Activated CD8-positive, alpha-beta memory T cell treated with anti-CD3 and anti-CD28 coated beads for 36 hours (primary cell): ENCODE results near the gene PRKCA. TPM values are rescaled to one million over a fixed set of nuclear protein-coding genes. Genes with fewer than 3 reads are reported as not detected.

ENCODE experiments used
- CTCF ChIA-PET: fragments of 350-600 bp; sonication (Branson Sonifier 250); formaldehyde crosslinking; loops from one replicate; lab custom pipeline; 2021; ENCODE audit warnings: antibody characterized with exemption; lab: Charles Lee
- POLR2A ChIA-PET: fragments of 350-600 bp; sonication (Branson Sonifier 250); formaldehyde crosslinking; loops from one replicate; lab custom pipeline; 2021; ENCODE audit warnings: antibody characterized with exemption; lab: Charles Lee
- total RNA-seq, 2 experiments: library from RNA; stranded (reverse); gene quantifications; one replicate each; pipeline ENCODE4 v1.2.3, GENCODE V29; 2021

PRKCA gene
- total RNA-seq, 2 experiments from 2014 or later: 70.3 to 73.4 TPM

DNA sequence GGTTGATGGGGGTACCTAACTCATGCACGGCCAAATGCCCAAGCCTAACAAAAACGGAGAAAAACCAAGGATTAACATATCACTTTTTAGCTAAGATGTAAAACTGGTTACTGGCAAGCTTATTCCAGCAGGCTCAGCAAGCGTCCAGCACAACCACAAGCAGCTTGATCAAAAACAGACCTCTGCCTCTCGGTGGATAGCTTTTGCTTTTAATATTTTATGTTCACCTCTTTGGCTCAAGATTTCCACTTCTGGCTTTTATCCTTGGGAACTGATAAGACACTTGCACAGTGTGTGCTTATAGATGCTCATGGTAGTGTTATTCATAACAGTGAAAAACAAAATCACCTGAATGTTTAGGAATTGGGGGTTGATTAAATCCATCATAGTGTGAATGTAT is 325.6 kb downstream of the PRKCA start:
- ChIA-PET CTCF (no interaction called here), POLR2A (no interaction called here)

DNA sequence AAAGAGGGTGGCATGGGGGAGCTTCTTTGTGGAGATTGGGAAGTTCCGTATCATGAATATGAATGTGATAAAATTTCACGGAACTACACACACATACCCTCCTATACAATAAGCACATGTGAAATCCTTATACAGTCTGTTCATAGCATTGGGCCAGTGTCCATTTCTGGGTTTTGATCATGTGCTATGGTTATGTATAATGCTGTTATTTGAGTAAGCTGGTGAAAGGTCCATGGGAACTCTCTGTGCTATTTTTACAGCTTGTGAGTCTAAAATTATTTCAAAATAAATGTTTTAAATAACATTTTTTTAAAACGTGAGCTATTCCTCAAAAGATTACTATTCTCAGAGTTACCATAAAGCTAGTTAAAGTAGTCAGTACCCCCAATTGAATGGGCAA is 327.3 kb downstream of the PRKCA start:
- ChIA-PET POLR2A (no interaction called here), CTCF (interaction anchor here (1.2 kb wide), 1 partner anchor 21 kb away, joined by 3 read pairs; no protein-coding TSS in a partner anchor)

DNA sequence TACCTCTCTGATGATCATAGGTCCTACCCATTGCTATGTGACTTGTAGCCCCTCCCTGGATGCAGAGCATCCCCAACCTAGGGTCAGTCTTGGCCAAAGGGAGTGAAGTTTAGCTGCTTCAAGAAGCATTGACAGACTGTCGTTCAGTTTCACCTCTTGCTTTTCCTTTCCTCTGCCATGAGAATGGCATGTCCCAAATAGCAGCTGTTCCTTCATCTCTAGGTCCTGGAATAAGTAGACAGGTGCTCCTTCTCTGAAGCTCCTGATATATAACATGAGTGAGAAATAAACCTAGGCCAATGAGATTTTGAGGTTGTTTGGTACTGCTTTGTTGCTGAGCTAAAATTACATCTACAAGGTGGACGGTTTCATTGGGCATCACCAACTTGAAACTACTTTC is 328.0 kb downstream of the PRKCA start:
- ChIA-PET CTCF (interaction anchor here (1.2 kb wide), 1 partner anchor 21 kb away, joined by 3 read pairs; no protein-coding TSS in a partner anchor), POLR2A (interaction anchor here (0.6 kb wide), 1 partner anchor 12 kb away, joined by 3 read pairs; no protein-coding TSS in a partner anchor)

DNA sequence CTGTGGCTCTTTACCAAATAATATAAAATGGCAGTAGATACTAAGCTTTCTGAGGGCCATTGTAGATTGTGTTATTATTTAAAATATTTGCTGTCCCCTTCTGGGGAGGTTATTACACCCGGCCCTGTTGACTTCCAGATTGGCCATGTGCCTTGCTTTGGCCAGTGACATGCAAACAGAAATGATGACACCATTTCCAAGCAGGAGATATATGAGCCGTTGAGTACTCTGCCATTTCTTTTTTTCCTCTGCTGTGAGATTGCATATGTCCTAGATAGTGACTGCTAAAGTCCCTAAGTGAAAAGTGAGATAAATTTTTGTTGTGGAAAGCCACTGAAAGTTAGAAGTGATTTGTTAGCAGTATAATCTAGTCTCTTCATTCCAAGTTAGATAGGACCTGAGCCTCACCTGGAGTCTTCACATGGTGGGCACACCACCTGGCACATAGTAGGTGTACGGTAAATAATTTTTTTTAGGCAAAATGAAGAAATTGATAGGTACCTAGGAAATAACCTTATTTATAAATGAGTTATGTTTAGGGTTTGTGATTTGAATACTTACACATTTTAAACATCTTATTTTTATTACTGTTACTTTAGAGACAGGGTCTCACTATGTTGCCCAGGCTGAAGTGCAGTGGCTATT is 328.5 kb downstream of the PRKCA start:
- POLR2A ChIA-PET: interaction anchor here (0.6 kb wide), 1 partner anchor 12 kb away, joined by 3 read pairs; no protein-coding TSS in a partner anchor
- CTCF ChIA-PET: no interaction called here

DNA sequence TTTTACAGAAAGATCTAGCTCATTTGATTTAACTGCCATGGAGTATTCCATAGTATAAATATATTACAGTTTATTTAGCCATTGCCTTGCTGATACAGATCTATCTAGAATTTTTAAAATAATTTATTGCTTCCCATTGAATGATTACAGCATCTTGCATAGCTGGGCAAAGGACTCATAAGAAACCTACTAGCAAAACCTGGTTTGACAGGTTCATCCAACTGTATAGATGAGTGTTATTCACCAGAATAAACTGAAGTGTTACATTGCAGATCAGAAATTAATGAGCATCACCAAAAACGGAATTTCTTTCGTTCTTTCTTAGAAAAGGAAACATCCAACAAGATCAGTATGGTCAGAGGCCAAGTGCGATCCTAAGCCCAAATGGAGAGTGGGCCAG is 330.3 kb downstream of the PRKCA start:
- ChIA-PET CTCF (no interaction called here), POLR2A (interaction anchor here (0.6 kb wide), 1 partner anchor 17 kb away, joined by 3 read pairs; no protein-coding TSS in a partner anchor)

DNA sequence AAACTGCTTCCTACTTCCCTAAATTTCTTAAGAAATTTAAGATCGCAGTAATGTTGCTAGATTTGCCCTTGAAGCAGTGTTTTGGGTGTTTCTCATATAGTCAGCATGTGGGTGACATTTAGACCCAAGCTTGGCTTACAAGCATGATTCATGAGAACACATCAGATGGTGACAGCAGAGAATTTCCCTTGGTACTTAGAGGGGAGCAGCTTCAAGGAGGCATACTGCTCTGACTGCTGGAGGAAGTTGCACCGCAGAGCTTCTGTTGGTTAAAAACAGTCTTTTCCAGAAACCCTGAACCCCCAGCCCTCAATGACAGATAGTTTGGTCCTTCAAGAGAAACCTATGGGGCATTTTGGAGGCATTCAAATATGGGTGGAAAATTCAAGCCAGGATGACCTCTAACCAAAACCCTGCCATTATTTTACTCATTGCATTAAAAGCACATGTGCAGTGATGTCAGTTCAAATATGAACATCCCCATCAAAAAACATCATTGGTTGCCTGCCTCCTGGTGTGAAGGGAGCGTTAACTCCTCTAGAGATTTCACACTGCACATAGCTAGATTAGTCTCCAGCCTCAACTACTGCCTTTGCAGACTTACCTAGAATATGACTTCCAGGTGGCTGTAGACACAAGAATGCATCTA is 331.0 kb downstream of the PRKCA start:
- POLR2A ChIA-PET: interaction anchor here (0.6 kb wide), 1 partner anchor 17 kb away, joined by 3 read pairs; no protein-coding TSS in a partner anchor
- CTCF ChIA-PET: no interaction called here

DNA sequence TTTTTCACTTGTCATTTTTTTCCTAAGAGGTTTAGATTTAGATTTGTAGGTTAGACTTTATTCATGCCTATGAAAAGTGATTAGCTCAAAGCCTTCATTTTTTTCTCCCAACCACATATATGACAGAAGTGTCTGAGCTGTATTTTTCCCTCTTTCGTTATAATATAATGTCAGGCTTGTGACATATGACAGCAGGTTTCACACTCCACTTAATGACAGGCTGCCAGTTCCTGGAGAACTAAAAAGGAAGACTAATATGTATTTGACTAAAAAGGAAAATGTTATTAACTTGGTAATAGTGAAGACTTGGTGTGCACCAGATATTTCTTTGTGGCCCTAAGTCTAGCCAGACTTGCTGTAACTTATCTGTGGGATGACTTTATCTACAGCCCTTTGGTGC is 331.8 kb downstream of the PRKCA start:
- ChIA-PET CTCF (interaction anchor here (0.6 kb wide), 1 partner anchor 398 kb away, joined by 5 read pairs; no protein-coding TSS in a partner anchor), POLR2A (no interaction called here)

DNA sequence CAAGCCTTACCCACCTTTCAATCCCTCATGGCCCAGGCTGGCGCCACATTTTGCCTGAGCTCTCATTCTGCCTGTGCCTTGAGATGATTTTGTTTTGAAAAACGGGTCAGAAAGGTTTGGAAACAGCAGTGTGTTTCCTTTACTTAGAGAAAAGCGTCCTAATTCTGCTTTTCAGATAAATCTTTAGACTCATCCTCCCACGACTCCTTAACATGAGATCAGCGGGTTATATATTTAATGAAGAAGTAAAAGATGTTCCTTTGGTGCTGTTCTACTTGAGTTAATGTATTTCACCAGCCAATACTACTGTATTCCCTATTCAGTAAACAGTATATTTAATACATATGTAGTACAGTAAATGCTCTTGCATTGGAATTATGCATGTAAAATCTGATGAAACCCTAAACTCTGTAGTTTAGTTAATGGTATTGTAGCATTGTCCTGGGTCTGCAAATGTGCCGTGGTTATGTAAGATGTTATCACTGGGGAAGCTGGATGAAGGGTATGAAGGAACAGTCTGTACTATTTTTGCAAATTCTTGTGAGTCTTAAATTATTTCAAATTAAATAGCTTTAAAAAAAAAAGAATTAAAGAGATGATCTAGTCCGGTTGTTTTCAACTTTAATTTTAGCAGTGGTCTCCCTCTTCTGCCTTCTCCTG is 333.1 kb downstream of the PRKCA start:
- ChIA-PET CTCF (no interaction called here), POLR2A (no interaction called here)

DNA sequence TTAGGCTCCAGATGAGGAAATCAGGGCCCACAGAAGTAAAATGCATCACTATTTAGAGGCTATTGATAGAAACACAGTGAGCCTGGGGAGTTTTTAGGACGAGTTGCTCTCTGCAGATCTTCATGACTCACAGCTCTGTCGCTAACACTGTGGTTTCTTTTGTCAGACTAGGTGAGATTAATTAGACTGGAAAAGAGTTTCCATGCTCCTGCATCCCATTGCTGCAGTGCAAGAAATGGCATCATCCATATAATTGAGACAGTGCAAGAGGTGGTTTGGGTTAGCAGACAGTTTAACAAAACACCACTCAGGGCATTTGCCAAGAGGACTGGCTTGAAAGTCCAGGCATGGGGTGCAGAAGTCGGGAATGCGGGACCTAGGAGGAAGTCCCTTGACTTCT is 333.7 kb downstream of the PRKCA start:
- ChIA-PET POLR2A (no interaction called here), CTCF (no interaction called here)

DNA sequence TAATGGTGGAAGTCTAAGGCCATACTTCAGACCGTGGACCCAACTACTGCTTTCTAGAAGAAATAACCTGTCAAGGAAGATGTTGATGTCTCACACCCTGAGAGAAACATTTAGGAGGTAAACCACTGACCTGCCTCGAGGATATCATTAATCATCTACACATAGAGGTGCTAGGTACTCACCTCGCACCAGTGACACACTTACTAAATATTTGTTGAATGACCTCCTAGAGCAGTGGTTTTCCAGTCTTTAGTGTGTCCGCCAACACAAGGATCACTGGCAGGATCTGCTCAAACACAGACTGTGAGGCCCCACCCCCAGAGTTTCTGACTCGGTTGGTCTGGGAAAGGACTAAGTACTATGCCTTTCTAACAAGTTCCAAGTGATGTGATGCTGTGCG is 335.1 kb downstream of the PRKCA start:
- ChIA-PET CTCF (no interaction called here), POLR2A (no interaction called here)

DNA sequence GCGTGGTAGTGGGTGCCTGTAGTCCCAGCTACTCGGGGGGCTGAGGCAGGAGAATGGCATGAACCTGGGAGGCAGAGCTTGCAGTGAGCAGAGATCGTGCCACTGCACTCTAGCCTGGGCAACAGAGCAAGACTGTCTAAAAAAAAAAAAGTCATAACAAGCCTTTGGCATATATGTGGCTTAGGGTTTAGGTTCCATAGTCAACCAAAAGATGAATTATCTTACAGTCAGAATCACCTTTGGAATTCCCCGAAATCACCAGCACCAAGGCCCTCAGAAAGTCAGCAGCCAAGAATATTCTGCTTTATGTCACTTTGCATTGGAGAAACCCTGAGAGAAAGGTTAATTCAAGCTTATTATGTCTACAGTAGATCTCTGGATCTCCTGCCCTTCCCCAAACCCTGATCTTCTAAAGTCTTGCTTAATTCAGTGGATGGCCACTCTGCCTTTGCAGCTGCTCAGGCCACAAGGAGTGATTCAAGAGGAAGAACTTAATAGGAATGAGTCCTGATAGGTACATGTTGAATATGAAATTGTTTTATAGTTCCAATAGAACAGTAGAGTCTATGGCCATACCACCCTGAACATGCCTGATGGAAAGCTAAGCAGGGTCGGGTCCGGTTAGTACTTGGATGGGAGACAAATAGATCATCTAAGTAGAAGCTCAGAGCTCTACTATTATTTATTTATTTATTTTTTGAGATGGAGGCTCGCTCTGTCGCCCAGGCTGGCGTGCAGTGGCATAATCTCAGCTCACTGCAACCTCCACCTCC is 336.5 kb downstream of the PRKCA start:
- ChIA-PET POLR2A (interaction anchor here (0.5 kb wide), 1 partner anchor 322 kb away, joined by 4 read pairs; no protein-coding TSS in a partner anchor), CTCF (no interaction called here)

DNA sequence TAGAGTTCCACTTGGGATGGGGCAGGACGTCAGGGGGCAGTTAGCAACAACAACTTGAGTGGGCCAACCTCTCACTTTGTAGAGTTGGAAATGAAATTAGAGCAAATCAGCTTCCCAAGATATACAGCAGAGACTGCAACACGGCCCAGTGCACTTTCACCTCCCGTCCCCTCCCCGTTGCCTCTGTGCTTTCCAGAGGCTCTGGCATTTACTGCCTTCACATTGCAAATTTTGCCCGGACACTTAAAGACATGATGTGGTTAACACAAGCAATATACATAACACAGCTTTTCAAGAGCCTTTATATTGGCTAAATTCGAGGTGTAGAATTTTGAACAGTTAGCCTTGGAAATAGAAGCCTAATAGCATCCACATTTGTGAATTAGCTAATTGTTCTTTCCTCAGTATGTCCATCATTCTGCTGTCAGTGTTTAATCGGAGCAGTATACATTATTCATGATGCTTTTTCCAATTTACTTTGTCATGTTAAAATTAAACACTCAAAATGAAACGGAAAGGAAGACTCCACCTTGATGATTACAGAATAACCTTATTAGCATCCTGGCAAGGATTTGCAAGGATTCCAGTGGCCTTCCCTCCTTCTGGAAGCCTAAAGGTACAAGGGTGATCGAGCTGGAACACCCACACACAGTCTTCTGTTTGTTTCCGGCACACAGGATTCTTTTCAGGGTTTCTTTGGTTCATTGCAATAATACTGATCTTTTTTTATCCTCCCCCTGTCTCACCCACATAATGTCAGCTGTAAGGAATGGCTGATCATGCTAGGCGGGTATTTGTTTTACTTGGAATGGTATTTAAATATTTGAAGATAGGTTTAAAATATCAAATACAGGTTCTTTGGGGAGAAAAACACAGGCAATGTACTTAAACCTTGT is 341.6 kb downstream of the PRKCA start:
- CTCF ChIA-PET: no interaction called here
- POLR2A ChIA-PET: no interaction called here

DNA sequence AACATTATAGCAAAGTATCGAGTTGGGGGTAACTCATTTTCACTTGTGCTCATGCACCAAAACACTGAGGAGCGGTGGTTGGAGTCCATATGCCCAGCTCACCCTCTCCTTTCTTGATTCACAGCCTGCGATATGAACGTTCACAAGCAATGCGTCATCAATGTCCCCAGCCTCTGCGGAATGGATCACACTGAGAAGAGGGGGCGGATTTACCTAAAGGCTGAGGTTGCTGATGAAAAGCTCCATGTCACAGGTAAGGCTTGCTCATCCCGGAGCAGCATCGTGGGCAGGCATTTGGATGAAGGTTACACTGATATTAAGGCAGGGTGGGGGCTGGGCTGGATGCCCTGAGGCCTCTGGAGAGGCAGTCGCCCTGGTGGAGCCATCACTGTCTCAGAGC is 342.8 kb downstream of the PRKCA start:
- CTCF ChIA-PET: no interaction called here
- POLR2A ChIA-PET: no interaction called here

DNA sequence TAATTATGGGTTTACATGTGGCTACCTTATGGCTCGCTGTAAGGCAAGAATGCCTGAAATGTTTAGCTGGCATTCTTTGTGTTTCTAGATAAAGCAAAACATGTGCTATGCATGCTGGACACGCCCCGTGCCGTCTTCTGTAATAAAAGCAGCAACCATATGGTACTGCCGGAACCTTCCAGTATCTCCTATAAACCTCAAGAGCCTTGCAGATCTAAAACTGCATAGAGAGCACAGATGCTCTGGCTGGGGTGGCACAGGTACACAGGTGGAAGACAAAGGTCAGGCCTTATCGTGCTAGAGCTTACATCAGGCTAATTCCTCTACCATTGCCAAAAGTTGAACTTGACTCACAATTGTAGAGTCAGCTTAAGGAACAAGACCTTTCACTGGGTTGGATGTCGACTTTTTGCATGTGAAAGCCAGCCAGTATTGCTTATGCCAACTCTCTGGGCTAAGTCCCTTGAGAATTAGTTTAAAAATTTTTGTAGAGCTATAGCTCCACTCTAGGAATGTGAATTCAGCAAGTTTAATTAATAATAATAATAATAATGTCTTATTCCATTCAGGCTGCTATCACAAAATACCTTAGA is 345.1 kb downstream of the PRKCA start:
- CTCF ChIA-PET: interaction anchor here (0.8 kb wide), 1 partner anchor 71 kb away, joined by 3 read pairs; no protein-coding TSS in a partner anchor
- POLR2A ChIA-PET: no interaction called here

DNA sequence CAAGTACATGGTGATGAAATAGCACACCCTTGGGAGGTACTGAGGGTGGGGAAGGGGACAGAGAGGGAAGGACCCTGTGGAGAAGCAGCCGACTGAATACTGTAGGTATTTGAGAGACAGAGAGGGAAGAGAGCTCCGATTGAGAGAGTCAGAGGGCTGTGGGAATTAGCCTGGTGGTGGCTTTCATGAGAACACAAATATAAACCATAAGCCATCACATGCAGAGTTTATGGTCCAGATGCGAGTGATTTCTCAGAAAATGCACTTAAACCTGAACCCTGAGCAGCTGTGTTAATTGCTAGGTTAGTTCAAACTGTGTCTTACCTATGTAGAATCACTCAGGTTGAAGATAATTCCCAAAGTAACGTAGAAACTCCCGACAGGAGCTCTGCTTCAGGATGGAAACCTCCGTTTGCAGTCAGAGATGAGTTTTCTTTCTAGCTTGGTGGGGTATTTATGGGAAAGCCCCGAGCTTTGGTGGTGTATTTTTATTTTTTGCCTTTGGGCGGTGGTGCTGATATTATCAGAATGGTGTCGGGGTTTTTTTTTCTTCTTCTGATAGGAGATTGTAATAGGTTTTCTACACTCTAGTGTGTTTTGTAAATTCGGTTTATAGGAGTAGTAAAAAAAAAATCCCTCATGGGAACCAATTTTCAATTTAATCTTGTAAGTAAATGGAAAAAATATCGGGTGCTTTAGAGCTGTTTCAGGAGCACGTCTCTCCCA is 347.6 kb downstream of the PRKCA start:
- CTCF ChIA-PET: no interaction called here
- POLR2A ChIA-PET: interaction anchor here (0.9 kb wide), 1 partner anchor 17 kb away, joined by 3 read pairs; no protein-coding TSS in a partner anchor

DNA sequence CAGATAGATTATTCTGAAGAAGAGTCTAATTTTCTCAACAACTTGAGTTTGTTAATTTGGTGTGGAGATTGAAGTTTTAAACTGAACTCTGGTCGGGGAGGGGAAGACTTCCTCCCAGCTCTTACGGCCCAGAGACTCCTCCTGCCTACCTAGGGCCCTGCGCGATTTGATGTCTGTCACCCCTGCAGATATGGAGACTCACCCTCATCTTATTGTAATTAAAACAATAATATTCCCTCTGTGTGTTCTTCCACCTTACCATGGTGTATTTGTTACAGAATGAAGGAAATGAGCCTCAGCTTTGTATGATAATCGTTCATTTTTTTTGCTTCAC is 348.1 kb downstream of the PRKCA start:
- POLR2A ChIA-PET: interaction anchor here (0.9 kb wide), 1 partner anchor 17 kb away, joined by 3 read pairs; no protein-coding TSS in a partner anchor
- CTCF ChIA-PET: interaction anchor here (0.6 to 0.9 kb wide), 2 partner anchors 21 to 390 kb away, joined by 3 read pairs; no protein-coding TSS in a partner anchor

DNA sequence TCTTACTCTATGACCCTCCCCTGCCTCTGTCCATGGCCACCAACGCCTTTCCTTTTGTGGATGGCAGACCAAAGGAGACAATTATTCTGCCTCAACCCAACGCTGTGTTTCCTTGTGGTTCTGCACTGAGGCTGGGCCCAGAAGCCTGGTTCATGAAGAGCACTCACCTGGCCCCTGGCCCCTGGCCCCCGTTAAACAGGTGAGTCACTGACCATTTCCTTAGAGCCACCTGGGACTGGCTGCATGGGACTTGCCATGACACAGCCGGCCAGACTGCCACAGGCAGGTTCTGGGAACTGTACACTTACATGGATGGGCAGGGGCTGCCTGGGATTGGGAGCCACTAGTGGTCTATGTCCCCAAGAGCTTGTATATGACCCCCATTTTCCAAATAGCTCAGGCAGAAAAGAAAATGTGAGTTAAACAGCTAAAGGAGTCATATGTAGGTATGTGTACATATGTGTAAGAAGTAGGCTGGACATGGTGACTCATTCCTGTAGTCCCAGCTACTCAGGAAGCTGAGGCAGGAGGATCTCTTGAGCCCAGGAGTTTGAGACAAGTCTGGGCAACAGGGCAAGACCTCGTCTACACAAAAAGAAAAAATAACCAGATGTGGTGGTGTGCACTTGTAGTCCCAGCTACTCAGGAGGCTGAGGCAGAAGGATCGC is 350.6 kb downstream of the PRKCA start:
- CTCF ChIA-PET: interaction anchor here (0.6 to 1.3 kb wide), 3 partner anchors 15 to 521 kb away, joined by 3 read pairs; no protein-coding TSS in a partner anchor

More for the DNA sequence above, 350.6 kb downstream of the PRKCA start:
- POLR2A ChIA-PET: interaction anchor here (0.6 kb wide), 1 partner anchor 1205 kb away, joined by 6 read pairs; no protein-coding TSS in a partner anchor
